ENCODE results near the gene MTMR1. TPM values are rescaled to one million over a fixed set of nuclear protein-coding genes. Genes with fewer than 3 reads are reported as not detected.

The MTMR1 gene
- polyA plus RNA-seq, 1 donor from 2014 or later: 34.7 TPM

- H3K9me3 ChIP-seq (ENCODE audit: low read length): no peaks in the 10 kb centered on the region
- H3K27me3 ChIP-seq (ENCODE audit: insufficient read depth, low read depth, low read length): no peaks in the 10 kb centered on the region
- no peaks in the 10 kb centered on the region for H3K36me3 ChIP-seq (ENCODE audit: insufficient read depth, low read length)
- no peaks in the 10 kb centered on the region for H4K20me1 ChIP-seq (ENCODE audit: insufficient read depth)
- H3K79me2 ChIP-seq (replicated peaks; ENCODE audit: insufficient read depth, low read length): no peaks in the 10 kb centered on the region
- H3K27ac ChIP-seq (ENCODE audit: low read length): no peak overlapping the region
- no peak for TF ChIP-seq TAF1 (IDR thresholded peaks at IDR 0.05; ENCODE audit: low read depth)
- TF ChIP-seq EP300 (conservative IDR thresholded peaks at IDR 0.05; ENCODE audit: poor library complexity, severe bottlenecking): no peak
- no peak for TF ChIP-seq MXI1 (conservative IDR thresholded peaks at IDR 0.05; ENCODE audit: poor library complexity, severe bottlenecking)
- no peak for TF ChIP-seq REST (IDR thresholded peaks at IDR 0.05; ENCODE audit: borderline replicate concordance)
- no peak for TF ChIP-seq SMC3 (conservative IDR thresholded peaks at IDR 0.05; ENCODE audit: poor library complexity)
- no peak for TF ChIP-seq EZH2 (IDR thresholded peaks at IDR 0.05; ENCODE audit: borderline replicate concordance, insufficient read depth, low read length, poor library complexity, severe bottlenecking)
- no peak for TF ChIP-seq RAD21 (conservative IDR thresholded peaks at IDR 0.05)
- no peak for TF ChIP-seq CTCF (IDR thresholded peaks at IDR 0.05; ENCODE audit: poor library complexity, severe bottlenecking)
- TF ChIP-seq POLR2AphosphoS5 (IDR thresholded peaks at IDR 0.05): no peak
- no peaks in the 10 kb centered on the region for H3K9me2 ChIP-seq (ENCODE audit: insufficient read depth, low read length)
- H3F3A ChIP-seq (ENCODE audit: insufficient read depth, low read length, poor library complexity, severe bottlenecking): no peaks in the 10 kb centered on the region
- H3K9ac ChIP-seq (ENCODE audit: low read length): no peak overlapping the region
- no peak overlapping the region for H2AFZ ChIP-seq (ENCODE audit: low read depth, low read length)
- H3K4me2 ChIP-seq (ENCODE audit: low read length): no peak overlapping the region
- H3K4me3 ChIP-seq (ENCODE audit: low read length): no peak overlapping the region
Observed at GRCh38 chrX:150777328-150777992, 84.3 kb downstream of the MTMR1 start.

- Histone ChIP-seq H3K9me2 (ENCODE audit: insufficient read depth, low read length) (no peaks in the 10 kb centered on the region), H2AFZ (ENCODE audit: low read depth, low read length) (no peak overlapping the region), H3F3A (ENCODE audit: insufficient read depth, low read length, poor library complexity, severe bottlenecking) (no peaks in the 10 kb centered on the region), H3K36me3 (ENCODE audit: insufficient read depth, low read length) (no peaks in the 10 kb centered on the region), H4K20me1 (ENCODE audit: insufficient read depth) (no peaks in the 10 kb centered on the region), H3K27ac (ENCODE audit: low read length) (no peak overlapping the region), H3K9ac (ENCODE audit: low read length) (no peak overlapping the region), H3K9me3 (ENCODE audit: low read length) (no peaks in the 10 kb centered on the region), H3K79me2 (replicated peaks; ENCODE audit: insufficient read depth, low read length) (no peaks in the 10 kb centered on the region), H3K27me3 (ENCODE audit: insufficient read depth, low read depth, low read length) (no peaks in the 10 kb centered on the region), H3K4me2 (ENCODE audit: low read length) (no peak overlapping the region), H3K4me3 (ENCODE audit: low read length) (no peak overlapping the region)
- TF ChIP-seq TAF1 (IDR thresholded peaks at IDR 0.05; ENCODE audit: low read depth): no peak
- no peak for TF ChIP-seq REST (IDR thresholded peaks at IDR 0.05; ENCODE audit: borderline replicate concordance)
- TF ChIP-seq SMC3 (conservative IDR thresholded peaks at IDR 0.05; ENCODE audit: poor library complexity): no peak
- no peak for TF ChIP-seq POLR2AphosphoS5 (IDR thresholded peaks at IDR 0.05)
- no peak for TF ChIP-seq EZH2 (IDR thresholded peaks at IDR 0.05; ENCODE audit: borderline replicate concordance, insufficient read depth, low read length, poor library complexity, severe bottlenecking)
- no peak for TF ChIP-seq EP300 (conservative IDR thresholded peaks at IDR 0.05; ENCODE audit: poor library complexity, severe bottlenecking)
- no peak for TF ChIP-seq CTCF (IDR thresholded peaks at IDR 0.05; ENCODE audit: poor library complexity, severe bottlenecking)
- TF ChIP-seq MXI1 (conservative IDR thresholded peaks at IDR 0.05; ENCODE audit: poor library complexity, severe bottlenecking): no peak
Observed at GRCh38 chrX:150779385-150779784, 86.2 kb downstream of the MTMR1 start.

Measured in neural cell (in vitro differentiated cells).